SK-N-SH (cell line): Measurements from ENCODE around the gene GLRX5. TPM values are rescaled to one million over a fixed set of nuclear protein-coding genes. Genes with fewer than 3 reads are reported as not detected.

ENCODE experiments used
- CTCF ChIA-PET: fragments of 300-600, 350-600 bp; formaldehyde crosslinking; extraction: SDS; loops from one replicate; lab custom pipeline; 2021; lab: Yijun Ruan, JAX
- POLR2A ChIA-PET: fragments of 350-600 bp; sonication (Branson Sonifier 250); formaldehyde crosslinking; extraction: SDS; loops from one replicate; lab custom pipeline; 2020; ENCODE audit warnings: antibody characterized with exemption, inconsistent platforms; lab: Yijun Ruan, JAX
- DNase-seq: peaks from one replicate; pipeline ENCODE4 v3.0.0; 2012
- H2AFZ ChIP-seq: fragments of 200-600 bp; sonication (generic); 2 replicates; pipeline ENCODE4 v1.8.1; 2016; ENCODE audit warnings: antibody characterized with exemption, mild to moderate bottlenecking, low read depth
- H3F3A ChIP-seq: fragments of 200-600 bp; sonication (generic); replicated peaks from 2 replicates; pipeline ENCODE3; 2016; ENCODE audit warnings: antibody characterized with exemption, mild to moderate bottlenecking; ENCODE audit not compliant: insufficient read depth
- H3K27ac ChIP-seq, 2 experiments: fragments of 200-500 bp in 1 of 2; fragments of 200-600 bp in 1 of 2; sonication (Bioruptor generic) in 1 of 2; sonication (generic), shearing (Covaris generic) in 1 of 2; 2 replicates each; pipeline versions ENCODE4 v1.5.1 to v1.6.1; 2014 to 2016; ENCODE audit warnings: low read depth in 2 of 2, inconsistent platforms in 1 of 2, low read length in 1 of 2, mild to moderate bottlenecking in 1 of 2, mixed read lengths in 1 of 2
- H3K27me3 ChIP-seq: fragments of 200-600 bp; sonication (generic), shearing (Covaris generic); 2 replicates; pipeline ENCODE4 v1.6.1; 2016; ENCODE audit warnings: mixed run types; ENCODE audit not compliant: insufficient read depth
- H3K36me3 ChIP-seq, 2 experiments: fragments of 200-500 bp in 1 of 2; fragments of 200-600 bp in 1 of 2; sonication (Bioruptor generic) in 1 of 2; sonication (generic) in 1 of 2; replicated peaks in 1 of 2; 2 replicates each; pipeline versions ENCODE3 to v1.5.1; 2014 to 2016; ENCODE audit warnings: low read length in 1 of 2, mild to moderate bottlenecking in 1 of 2; ENCODE audit not compliant: insufficient read depth in 2 of 2, control insufficient read depth in 1 of 2
- H3K4me1 ChIP-seq, 2 experiments: fragments of 200-500 bp in 1 of 2; fragments of 200-600 bp in 1 of 2; sonication (Bioruptor generic) in 1 of 2; sonication (generic), shearing (Covaris generic) in 1 of 2; 2 replicates each; pipeline versions ENCODE4 v1.5.1 to v1.6.1; 2014 to 2016; ENCODE audit warnings: low read depth in 1 of 2, low read length in 1 of 2, mixed run types in 1 of 2; ENCODE audit not compliant: insufficient read depth in 2 of 2, control insufficient read depth in 1 of 2
- H3K4me2 ChIP-seq: fragments of 200-600 bp; sonication (generic), shearing (Covaris generic); 2 replicates; pipeline ENCODE4 v1.6.1; 2017; ENCODE audit warnings: mixed run types
- H3K4me3 ChIP-seq, 2 experiments: fragments of 200-500 bp in 1 of 2; fragments of 200-600 bp in 1 of 2; sonication (Bioruptor generic) in 1 of 2; sonication (generic), shearing (Covaris generic) in 1 of 2; 2 replicates each; pipeline versions ENCODE4 v1.5.1 to v1.8.1; 2014 to 2016; ENCODE audit warnings: low read depth in 2 of 2, inconsistent platforms in 1 of 2, low read length in 1 of 2, mild to moderate bottlenecking in 1 of 2, mixed read lengths in 1 of 2, moderate library complexity in 1 of 2
- H3K79me2 ChIP-seq: fragments of 200-600 bp; sonication (generic); 2 replicates; pipeline ENCODE4 v1.8.1; 2017; ENCODE audit warnings: mild to moderate bottlenecking; ENCODE audit not compliant: insufficient read depth
- H3K9ac ChIP-seq: fragments of 200-600 bp; sonication (generic); 2 replicates; pipeline ENCODE4 v1.6.1; 2017; ENCODE audit warnings: mixed run types
- H3K9me2 ChIP-seq: fragments of 200-600 bp; sonication (generic); 2 replicates; pipeline ENCODE4 v1.6.1; 2017; ENCODE audit warnings: mixed run types
- H3K9me3 ChIP-seq: fragments of 200-600 bp; sonication (generic); 2 replicates; pipeline ENCODE4 v1.6.1; 2017; ENCODE audit warnings: mixed run types, mild to moderate bottlenecking, moderate library complexity
- H4K20me1 ChIP-seq: fragments of 200-600 bp; sonication (generic); 2 replicates; pipeline ENCODE4 v1.6.1; 2017; ENCODE audit warnings: mild to moderate bottlenecking, mixed run types; ENCODE audit not compliant: insufficient read depth
- CHD2 ChIP-seq: fragments of 150-350 bp; IDR thresholded peaks from 2 replicates; pipeline ENCODE4 v1.6.1; 2018; ENCODE audit warnings: low read length; ENCODE audit not compliant: partially characterized antibody
- ELF1 ChIP-seq: IDR thresholded peaks from 2 replicates; pipeline ENCODE4 v1.4.0; 2012
- EZH2phosphoT487 ChIP-seq: fragments of 200-600 bp; sonication (generic); IDR thresholded peaks from 2 replicates; pipeline ENCODE4 v1.6.1; 2017; ENCODE audit warnings: low read depth, mixed run types, mild to moderate bottlenecking, antibody characterized with exemption, moderate library complexity, borderline replicate concordance
- FOXJ3 ChIP-seq: sonication (generic); formaldehyde crosslinking; IDR thresholded peaks from 2 replicates; pipeline ENCODE4 v1.5.1; 2020; ENCODE audit warnings: mild to moderate bottlenecking, missing genetic modification reagents
- FOXM1 ChIP-seq: IDR thresholded peaks from 2 replicates; pipeline ENCODE4 v1.4.0; 2012; ENCODE audit warnings: low read depth, mild to moderate bottlenecking
- NFIC ChIP-seq: IDR thresholded peaks from 2 replicates; pipeline ENCODE4 v1.4.0; 2012; ENCODE audit warnings: borderline replicate concordance
- NRF1 ChIP-seq: IDR thresholded peaks from 2 replicates; pipeline ENCODE4 v1.6.1; 2012; ENCODE audit warnings: low read depth, mild to moderate bottlenecking, low read length
- RAD21 ChIP-seq: IDR thresholded peaks from 2 replicates; pipeline ENCODE4 v1.6.1; 2012; ENCODE audit warnings: mild to moderate bottlenecking, low read length
- RXRA ChIP-seq: IDR thresholded peaks from 2 replicates; pipeline ENCODE4 v1.4.0; 2012; ENCODE audit warnings: low read depth, mild to moderate bottlenecking, borderline replicate concordance
- SIN3A ChIP-seq: IDR thresholded peaks from 2 replicates; pipeline ENCODE4 v1.6.1; 2012; ENCODE audit warnings: low read depth, mild to moderate bottlenecking, low read length, moderate library complexity, borderline replicate concordance
- SMC3 ChIP-seq: IDR thresholded peaks from 2 replicates; pipeline ENCODE4 v1.6.1; 2012; ENCODE audit warnings: low read depth, low read length, improper control_type of control experiment
- TAF1 ChIP-seq: IDR thresholded peaks from 2 replicates; pipeline ENCODE4 v1.6.1; 2012; ENCODE audit warnings: low read depth, mild to moderate bottlenecking, low read length, moderate library complexity, borderline replicate concordance
- WGBS: methylation state at CpG from one replicate; pipeline ENCODE4 v1.1.6; 2017; ENCODE audit warnings: low lambda C conversion rate; 5-methylcytosine and 5-hydroxymethylcytosine counted together
- polyA plus RNA-seq, 3 experiments: library from polyadenylated mRNA; depleted of rRNA; stranded (reverse); fragments of >200 nt; gene quantifications; 2 replicates each; pipeline ENCODE4 v1.2.3, GENCODE V29; 2012
- TF ChIP-seq, protein P1 (sequence below): IDR thresholded peaks from 2 replicates; pipeline ENCODE4 v1.4.0; 2012; ENCODE audit warnings: low read depth, borderline replicate concordance
- TF ChIP-seq, protein P2 (sequence below): IDR thresholded peaks from 2 replicates; pipeline ENCODE4 v1.6.1; 2012; ENCODE audit warnings: mild to moderate bottlenecking, low read depth, low read length, moderate library complexity
- TF ChIP-seq, protein P3 (sequence below): fragments of 150-350 bp; IDR thresholded peaks from 2 replicates; pipeline ENCODE4 v1.6.1; 2017; ENCODE audit warnings: antibody characterized with exemption, low read length, low read depth, borderline replicate concordance
- TF ChIP-seq, protein P4 (sequence below): IDR thresholded peaks from 2 replicates; pipeline ENCODE4 v1.4.0; 2012; ENCODE audit warnings: low read depth

The GLRX5 gene
- polyA plus RNA-seq, 1 of the 3 experiments (the other 2 are of a cell fraction), result 29.1 TPM

DNA sequence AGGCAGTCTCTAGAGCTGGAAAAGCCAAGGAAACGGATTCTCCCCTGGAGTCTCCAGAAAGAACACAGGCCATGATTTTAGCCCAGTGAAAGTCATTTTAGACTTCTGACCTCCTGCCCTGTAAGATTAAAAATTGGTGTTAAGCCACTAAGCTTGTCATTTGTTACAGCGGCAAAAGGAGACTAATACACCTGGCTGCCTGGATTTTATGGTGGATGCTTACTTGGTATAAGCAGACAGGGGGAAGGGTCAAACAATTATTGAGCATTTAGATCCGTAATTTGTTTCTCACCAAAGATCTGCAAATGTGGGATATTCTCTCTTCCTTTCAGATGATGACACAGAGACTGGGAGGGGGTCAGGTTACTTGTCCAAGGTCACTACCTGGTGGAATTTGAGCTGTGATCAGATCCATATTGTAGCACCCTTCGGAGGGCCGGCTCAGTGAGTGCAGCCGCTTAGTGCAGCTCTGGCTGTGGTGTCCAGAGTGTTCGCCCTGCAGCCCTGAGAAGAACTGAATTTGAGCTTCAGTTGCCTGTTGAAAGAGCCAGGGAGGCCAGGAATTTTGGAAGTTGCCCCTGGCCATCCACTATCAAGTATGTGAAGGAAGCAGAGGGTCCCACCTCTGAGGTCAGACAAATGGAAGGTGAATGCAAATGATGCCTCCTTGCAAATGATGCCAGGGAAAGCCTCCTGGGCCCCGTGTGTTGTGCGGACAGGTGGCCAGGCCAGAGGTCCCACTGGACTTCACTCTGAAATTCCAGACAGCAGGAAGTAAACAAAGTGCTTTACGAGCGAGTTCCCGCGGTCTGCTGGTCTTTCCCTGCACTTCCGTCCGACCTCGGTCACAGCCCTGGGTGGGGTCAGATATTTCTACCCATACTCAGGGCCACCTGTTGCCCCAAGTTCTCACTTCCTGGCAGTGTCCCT, 15.1 kb downstream of the GLRX5 start:
- peaks cover 8 to 9% of the 10 kb centered on the region in 2 experiments for H3K36me3 ChIP-seq
- TF ChIP-seq, protein P1, sequence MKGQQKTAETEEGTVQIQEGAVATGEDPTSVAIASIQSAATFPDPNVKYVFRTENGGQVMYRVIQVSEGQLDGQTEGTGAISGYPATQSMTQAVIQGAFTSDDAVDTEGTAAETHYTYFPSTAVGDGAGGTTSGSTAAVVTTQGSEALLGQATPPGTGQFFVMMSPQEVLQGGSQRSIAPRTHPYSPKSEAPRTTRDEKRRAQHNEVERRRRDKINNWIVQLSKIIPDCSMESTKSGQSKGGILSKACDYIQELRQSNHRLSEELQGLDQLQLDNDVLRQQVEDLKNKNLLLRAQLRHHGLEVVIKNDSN, result no peak
- TF ChIP-seq, protein P2, sequence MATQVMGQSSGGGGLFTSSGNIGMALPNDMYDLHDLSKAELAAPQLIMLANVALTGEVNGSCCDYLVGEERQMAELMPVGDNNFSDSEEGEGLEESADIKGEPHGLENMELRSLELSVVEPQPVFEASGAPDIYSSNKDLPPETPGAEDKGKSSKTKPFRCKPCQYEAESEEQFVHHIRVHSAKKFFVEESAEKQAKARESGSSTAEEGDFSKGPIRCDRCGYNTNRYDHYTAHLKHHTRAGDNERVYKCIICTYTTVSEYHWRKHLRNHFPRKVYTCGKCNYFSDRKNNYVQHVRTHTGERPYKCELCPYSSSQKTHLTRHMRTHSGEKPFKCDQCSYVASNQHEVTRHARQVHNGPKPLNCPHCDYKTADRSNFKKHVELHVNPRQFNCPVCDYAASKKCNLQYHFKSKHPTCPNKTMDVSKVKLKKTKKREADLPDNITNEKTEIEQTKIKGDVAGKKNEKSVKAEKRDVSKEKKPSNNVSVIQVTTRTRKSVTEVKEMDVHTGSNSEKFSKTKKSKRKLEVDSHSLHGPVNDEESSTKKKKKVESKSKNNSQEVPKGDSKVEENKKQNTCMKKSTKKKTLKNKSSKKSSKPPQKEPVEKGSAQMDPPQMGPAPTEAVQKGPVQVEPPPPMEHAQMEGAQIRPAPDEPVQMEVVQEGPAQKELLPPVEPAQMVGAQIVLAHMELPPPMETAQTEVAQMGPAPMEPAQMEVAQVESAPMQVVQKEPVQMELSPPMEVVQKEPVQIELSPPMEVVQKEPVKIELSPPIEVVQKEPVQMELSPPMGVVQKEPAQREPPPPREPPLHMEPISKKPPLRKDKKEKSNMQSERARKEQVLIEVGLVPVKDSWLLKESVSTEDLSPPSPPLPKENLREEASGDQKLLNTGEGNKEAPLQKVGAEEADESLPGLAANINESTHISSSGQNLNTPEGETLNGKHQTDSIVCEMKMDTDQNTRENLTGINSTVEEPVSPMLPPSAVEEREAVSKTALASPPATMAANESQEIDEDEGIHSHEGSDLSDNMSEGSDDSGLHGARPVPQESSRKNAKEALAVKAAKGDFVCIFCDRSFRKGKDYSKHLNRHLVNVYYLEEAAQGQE, result no peak
- TF ChIP-seq CHD2 (no peak), FOXM1 (no peak), SIN3A (no peak), FOXJ3 (no peak), NFIC (no peak), TAF1 (no peak), RAD21 (no peak), NRF1 (no peak), SMC3 (no peak), EZH2phosphoT487 (no peak), RXRA (no peak), ELF1 (no peak)
- TF ChIP-seq, protein P3, sequence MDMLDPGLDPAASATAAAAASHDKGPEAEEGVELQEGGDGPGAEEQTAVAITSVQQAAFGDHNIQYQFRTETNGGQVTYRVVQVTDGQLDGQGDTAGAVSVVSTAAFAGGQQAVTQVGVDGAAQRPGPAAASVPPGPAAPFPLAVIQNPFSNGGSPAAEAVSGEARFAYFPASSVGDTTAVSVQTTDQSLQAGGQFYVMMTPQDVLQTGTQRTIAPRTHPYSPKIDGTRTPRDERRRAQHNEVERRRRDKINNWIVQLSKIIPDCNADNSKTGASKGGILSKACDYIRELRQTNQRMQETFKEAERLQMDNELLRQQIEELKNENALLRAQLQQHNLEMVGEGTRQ, result no peak
- TF ChIP-seq, protein P4, sequence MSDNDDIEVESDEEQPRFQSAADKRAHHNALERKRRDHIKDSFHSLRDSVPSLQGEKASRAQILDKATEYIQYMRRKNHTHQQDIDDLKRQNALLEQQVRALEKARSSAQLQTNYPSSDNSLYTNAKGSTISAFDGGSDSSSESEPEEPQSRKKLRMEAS, result no peak
- TF ChIP-seq, all 33 proteins: peak for 0
- no peak overlapping the region for H3K4me2 ChIP-seq
- no peak overlapping the region for H3K27ac ChIP-seq
- ChIA-PET CTCF (interaction anchor here (0.6 to 3.1 kb wide), 9 partner anchors 8 to 549 kb away, joined by 3 to 12 read pairs (median 4); no protein-coding TSS in a partner anchor), POLR2A (no interaction called here)
- H3F3A ChIP-seq, result peaks cover 20% of the 10 kb centered on the region
- H3K9ac ChIP-seq, result no peak overlapping the region
- H3K4me1 ChIP-seq, result peaks cover 0 to 10% of the 10 kb centered on the region in 2 experiments; a peak in 3 of 4 replicates
- no peak overlapping the region for H2AFZ ChIP-seq
- no peak overlapping the region for H3K4me3 ChIP-seq
- H3K79me2 ChIP-seq, result peaks cover 5% of the 10 kb centered on the region
- no peaks in the 10 kb centered on the region for H3K9me2 ChIP-seq
- WGBS, result 90% methylated on average over 16 of the region's 16 CpGs
- H3K27me3 ChIP-seq, result no peaks in the 10 kb centered on the region
- no peaks in the 10 kb centered on the region for H4K20me1 ChIP-seq
- DNase-seq, result no peak
- peaks cover 4% of the 10 kb centered on the region; the same call in 1 of the 2 replicates for H3K9me3 ChIP-seq
